Esophagus squamous epithelium (tissue), 5 donors: ENCODE results near the gene SNX9. TPM values are rescaled to one million over a fixed set of nuclear protein-coding genes. Genes with fewer than 3 reads are reported as not detected.

Source experiments
- DNase-seq: peaks from one replicate; lab custom pipeline; 2025; lab: John Stamatoyannopoulos, UW
- H3K27ac ChIP-seq, 4 donors: fragments of 200-600 bp; sonication (generic); one replicate each; pipeline ENCODE4 v1.5.1; 2016 to 2019; ENCODE audit warnings: mild to moderate bottlenecking in 1 of 4
- H3K27me3 ChIP-seq, 4 donors: fragments of 200-600 bp; sonication (generic); 1 replicate in 3 of 4; 2 replicates in 1 of 4; pipeline versions ENCODE4 v1.5.1 to v1.6.0; 2017 to 2021; ENCODE audit warnings: antibody characterized with exemption in 1 of 4
- H3K36me3 ChIP-seq, 3 donors: fragments of 200-600 bp; sonication (generic); one replicate each; pipeline ENCODE4 v1.5.1; 2016 to 2019
- H3K4me1 ChIP-seq, 3 donors: fragments of 200-600 bp; sonication (generic); one replicate each; pipeline ENCODE4 v1.5.1; 2017 to 2019
- H3K4me3 ChIP-seq, 4 donors: fragments of 200-600 bp; sonication (generic); 1 replicate in 3 of 4; 2 replicates in 1 of 4; pipeline ENCODE4 v1.5.1; 2016 to 2019; ENCODE audit warnings: mild to moderate bottlenecking in 2 of 4, moderate library complexity in 1 of 4
- H3K9me3 ChIP-seq, 3 donors: fragments of 200-600 bp; sonication (generic); one replicate each; pipeline ENCODE4 v1.5.1; 2016 to 2019
- POLR2A ChIP-seq, 4 donors: fragments of 450-650 bp; IDR thresholded peaks; one replicate each; pipeline ENCODE4 v1.6.1; 2017; ENCODE audit warnings: antibody characterized with exemption in 4 of 4, mild to moderate bottlenecking in 4 of 4, moderate library complexity in 3 of 4
- WGBS, 2 donors: methylation state at CpG; one replicate each; pipeline ENCODE4 v1.1.5; 2018; 5-methylcytosine and 5-hydroxymethylcytosine counted together
- intact Hi-C: fragments of 100-400 bp; cut with DNase I; formaldehyde crosslinking; loops from one replicate; pipeline ENCODE4 v1.15.0; 2022
- total RNA-seq, 4 donors: library from RNA; depleted of rRNA; stranded (reverse); fragments of >200 nt; gene quantifications; one replicate each; pipeline ENCODE4 v1.1.0, GENCODE V29; 2016
- TF ChIP-seq, protein P1 (sequence below), 6 experiments: fragments of 450-650 bp in 4 of 6; fragments of 200-600 bp in 2 of 6; sonication (generic) in 2 of 6; IDR thresholded peaks; one replicate each; pipeline ENCODE4 v1.5.1; 2016 to 2019; ENCODE audit warnings: antibody characterized with exemption in 6 of 6, mild to moderate bottlenecking in 4 of 6, moderate library complexity in 4 of 6
- donor health status: DM: yes; HTN: yes; CAD: no.

Gene SNX9
- total RNA-seq, 4 donors from 2014 or later = 19.9 to 39.9 (median 33.5) TPM

DNA sequence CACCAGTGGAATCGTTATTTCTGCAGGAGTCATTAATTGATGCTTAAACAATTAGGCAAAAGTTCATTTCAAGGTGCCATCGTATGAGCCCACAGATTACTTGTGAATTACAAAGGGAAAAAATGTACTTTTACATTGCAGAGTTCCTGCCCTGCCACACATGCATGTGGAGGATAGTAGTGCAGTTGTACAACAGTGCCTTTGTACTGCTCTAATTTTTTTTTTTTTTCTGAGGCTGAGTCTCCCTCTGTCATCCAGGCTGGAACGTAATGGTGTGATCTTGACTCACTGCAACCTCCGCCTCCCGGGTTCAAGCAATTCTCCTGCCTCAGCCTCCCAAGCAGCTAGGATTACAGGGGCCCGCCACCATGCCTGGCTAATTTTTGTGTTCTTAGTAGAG lies 132.6 kb downstream of the SNX9 start:
- H3K27ac ChIP-seq = no peak overlapping the region
- intact Hi-C loops = no loop called here
- WGBS, 2 donors = 83 to 92% methylated on average over 6 of the region's 6 CpGs
- peaks cover 0 to 28% (median 15%) of the 10 kb centered on the region in 3 donors for H3K9me3 ChIP-seq
- H3K36me3 ChIP-seq = no peaks in the 10 kb centered on the region
- no peak for DNase-seq
- H3K4me3 ChIP-seq = no peak overlapping the region
- H3K27me3 ChIP-seq = no peaks in the 10 kb centered on the region
- no peak for TF ChIP-seq POLR2A (IDR thresholded peaks at IDR 0.05)
- TF ChIP-seq, protein P1, sequence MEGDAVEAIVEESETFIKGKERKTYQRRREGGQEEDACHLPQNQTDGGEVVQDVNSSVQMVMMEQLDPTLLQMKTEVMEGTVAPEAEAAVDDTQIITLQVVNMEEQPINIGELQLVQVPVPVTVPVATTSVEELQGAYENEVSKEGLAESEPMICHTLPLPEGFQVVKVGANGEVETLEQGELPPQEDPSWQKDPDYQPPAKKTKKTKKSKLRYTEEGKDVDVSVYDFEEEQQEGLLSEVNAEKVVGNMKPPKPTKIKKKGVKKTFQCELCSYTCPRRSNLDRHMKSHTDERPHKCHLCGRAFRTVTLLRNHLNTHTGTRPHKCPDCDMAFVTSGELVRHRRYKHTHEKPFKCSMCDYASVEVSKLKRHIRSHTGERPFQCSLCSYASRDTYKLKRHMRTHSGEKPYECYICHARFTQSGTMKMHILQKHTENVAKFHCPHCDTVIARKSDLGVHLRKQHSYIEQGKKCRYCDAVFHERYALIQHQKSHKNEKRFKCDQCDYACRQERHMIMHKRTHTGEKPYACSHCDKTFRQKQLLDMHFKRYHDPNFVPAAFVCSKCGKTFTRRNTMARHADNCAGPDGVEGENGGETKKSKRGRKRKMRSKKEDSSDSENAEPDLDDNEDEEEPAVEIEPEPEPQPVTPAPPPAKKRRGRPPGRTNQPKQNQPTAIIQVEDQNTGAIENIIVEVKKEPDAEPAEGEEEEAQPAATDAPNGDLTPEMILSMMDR (IDR thresholded peaks at IDR 0.05) = no peak
- peaks cover 0 to 17% (median 6%) of the 10 kb centered on the region in 3 donors for H3K4me1 ChIP-seq

DNA sequence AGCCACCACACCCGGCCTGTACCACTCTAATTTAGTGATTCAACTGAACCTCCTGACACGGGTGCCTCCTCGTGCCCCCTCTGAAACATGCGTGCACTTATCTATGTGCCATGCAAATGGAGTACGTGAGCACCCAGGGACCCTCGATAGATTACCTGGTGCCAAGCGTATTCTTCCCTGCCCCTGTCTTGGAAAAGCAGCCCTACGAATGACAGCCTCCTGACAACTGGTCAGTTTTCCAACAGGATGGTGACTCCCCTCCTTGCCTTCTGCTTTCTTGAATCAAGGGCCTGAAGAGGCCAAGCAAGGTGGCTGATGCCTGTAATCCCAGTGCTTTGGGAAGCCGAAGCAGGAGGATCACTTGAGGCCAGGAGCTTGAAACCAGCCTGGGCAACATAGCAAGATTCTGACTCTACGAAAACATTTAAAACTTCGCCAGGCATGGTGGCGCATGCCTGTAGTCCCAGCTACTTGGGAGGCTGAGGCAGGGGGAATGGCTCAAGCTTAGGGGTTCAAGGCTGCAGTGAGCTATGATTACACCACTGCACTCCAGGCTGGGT lies 133.2 kb downstream of the SNX9 start:
- Histone ChIP-seq H3K27ac (no peak overlapping the region), H3K9me3 (peaks cover 0 to 28% (median 15%) of the 10 kb centered on the region in 3 donors), H3K27me3 (no peaks in the 10 kb centered on the region), H3K4me3 (no peak overlapping the region), H3K36me3 (no peaks in the 10 kb centered on the region), H3K4me1 (peaks cover 0 to 22% (median 6%) of the 10 kb centered on the region in 3 donors)
- WGBS, 2 donors = 91 to 97% methylated on average over 4 to 11 of the region's 12 CpGs
- TF ChIP-seq POLR2A (IDR thresholded peaks at IDR 0.05) = no peak
- TF ChIP-seq, protein P1 (IDR thresholded peaks at IDR 0.05) = no peak
- DNase-seq = no peak
- intact Hi-C loops = no loop called here

DNA sequence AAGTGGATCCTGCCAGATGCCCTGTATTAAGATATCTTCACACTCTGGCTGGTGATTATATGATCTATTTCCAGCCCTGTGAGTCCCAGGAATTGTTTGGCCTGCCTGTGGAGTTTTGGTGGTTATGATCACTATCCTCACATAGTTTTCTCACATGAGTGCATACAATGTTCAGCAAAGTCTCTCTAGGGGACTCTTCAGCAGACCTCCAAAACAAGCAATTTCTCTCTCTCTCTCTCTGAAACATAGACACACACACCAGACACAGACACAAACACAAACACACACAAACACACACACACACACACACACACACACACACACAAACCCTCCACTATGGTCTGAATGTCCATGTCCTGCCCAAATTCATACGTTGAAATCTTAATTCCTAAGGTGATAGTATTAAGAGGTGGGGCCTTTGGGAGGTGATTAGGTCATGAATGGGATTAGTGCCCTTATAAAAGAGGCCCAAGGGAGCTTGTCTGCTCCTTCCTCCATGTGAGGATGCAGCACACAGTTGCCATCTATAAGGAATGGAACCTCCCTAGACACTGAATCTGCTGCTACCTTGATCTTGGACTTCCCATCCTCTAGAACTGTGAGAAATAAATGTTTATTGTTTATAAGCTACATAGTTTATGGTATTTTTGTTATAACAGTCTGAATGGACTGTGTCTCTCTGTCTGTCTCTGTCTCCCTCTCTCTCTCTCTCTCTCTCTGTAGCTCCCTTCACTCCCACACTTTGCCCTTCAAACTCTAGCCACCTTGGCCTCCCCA lies 136.6 kb downstream of the SNX9 start:
- H3K4me1 ChIP-seq = peaks cover 0 to 25% (median 0%) of the 10 kb centered on the region in 3 donors
- TF ChIP-seq, protein P1 (IDR thresholded peaks at IDR 0.05) = no peak
- TF ChIP-seq POLR2A (IDR thresholded peaks at IDR 0.05) = no peak
- no peaks in the 10 kb centered on the region for H3K36me3 ChIP-seq
- H3K27me3 ChIP-seq = no peaks in the 10 kb centered on the region
- DNase-seq = no peak
- peaks cover 0 to 28% (median 15%) of the 10 kb centered on the region in 3 donors for H3K9me3 ChIP-seq
- intact Hi-C loops = no loop called here
- no peak overlapping the region for H3K27ac ChIP-seq
- H3K4me3 ChIP-seq = no peak overlapping the region
- WGBS, 2 donors = 71 to 82% methylated on average over 1 of the region's 1 CpG

DNA sequence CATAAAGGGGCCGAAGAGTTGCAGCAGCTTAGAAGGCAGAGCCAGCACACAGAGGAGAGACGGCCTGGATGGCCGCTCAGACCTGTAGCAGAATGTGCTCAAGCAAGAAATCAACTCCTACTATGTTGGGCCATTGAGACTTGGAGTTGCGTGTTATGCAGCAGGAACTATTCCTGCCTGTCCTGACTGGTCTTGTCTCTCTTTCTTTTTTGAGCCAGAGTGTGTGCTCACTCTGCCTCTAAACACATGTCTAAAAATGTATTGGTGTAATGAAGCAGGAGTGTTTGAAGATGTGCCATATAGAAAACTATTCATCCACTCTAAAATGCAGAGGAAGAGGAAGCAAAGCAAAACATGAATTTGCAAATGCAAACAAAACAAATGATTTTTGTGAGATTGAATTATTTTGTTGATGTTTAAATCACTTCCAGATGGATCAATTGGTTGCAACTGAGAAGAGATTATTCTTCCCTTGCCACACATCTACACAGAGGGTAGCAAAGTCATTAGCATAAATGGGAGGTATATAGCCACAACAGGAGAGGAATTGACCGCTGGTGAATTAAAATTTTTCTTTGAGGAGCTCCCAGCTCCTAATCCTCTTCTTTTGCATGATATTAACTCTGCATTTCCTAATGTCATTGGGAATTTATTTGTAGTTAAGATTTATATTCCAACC lies 138.2 kb downstream of the SNX9 start:
- H3K36me3 ChIP-seq = no peaks in the 10 kb centered on the region
- no peak for DNase-seq
- intact Hi-C loops = no loop called here
- no peak for TF ChIP-seq POLR2A (IDR thresholded peaks at IDR 0.05)
- TF ChIP-seq, protein P1 (IDR thresholded peaks at IDR 0.05) = no peak
- no peak overlapping the region for H3K4me3 ChIP-seq
- peaks cover 0 to 28% (median 15%) of the 10 kb centered on the region in 3 donors for H3K9me3 ChIP-seq
- no peaks in the 10 kb centered on the region for H3K27me3 ChIP-seq
- WGBS, 2 donors = 32 to 46% methylated on average over 5 of the region's 5 CpGs
- peaks cover 0 to 28% (median 0%) of the 10 kb centered on the region in 3 donors for H3K4me1 ChIP-seq
- no peak overlapping the region for H3K27ac ChIP-seq
